COLO668 (cell line): ENCODE measurements around the gene TADA2A.
"Not testable (repeated sequence)": the region's sequence is repeated elsewhere in the genome, so short reads cannot be mapped to it uniquely, and the experiment has no call there.

ENCODE experiments used
- DNase-seq: peaks from one replicate; lab custom pipeline; 2025; ENCODE audit not compliant: unreplicated experiment; lab: John Stamatoyannopoulos, UW

Gene TADA2A

DNA sequence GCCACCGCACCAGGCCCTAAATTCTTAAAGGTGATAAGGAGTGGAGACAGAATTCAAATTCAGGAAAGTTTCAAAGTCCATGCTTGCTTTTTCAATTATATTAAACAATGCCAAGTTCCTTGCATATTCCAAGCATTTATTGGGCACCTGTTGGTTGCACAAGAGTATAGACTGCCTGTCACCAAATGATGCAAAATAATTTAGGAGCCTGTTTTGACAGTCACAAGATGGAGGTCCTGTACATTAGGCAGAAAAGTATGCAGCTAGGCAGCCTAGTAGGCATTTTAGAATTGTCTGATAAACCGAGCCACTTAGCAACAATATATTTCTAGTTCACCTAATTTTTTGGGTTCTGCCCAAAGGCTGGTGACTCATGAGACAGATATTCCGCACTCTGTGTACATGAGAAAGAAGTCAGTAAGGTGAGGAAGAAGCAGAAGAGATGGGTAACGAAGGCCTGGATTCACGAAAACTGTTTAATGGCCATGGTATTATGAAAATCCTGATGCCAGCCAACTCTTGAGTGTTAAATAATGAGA, 7.4 kb upstream of the TADA2A start:
- no peak for DNase-seq

DNA sequence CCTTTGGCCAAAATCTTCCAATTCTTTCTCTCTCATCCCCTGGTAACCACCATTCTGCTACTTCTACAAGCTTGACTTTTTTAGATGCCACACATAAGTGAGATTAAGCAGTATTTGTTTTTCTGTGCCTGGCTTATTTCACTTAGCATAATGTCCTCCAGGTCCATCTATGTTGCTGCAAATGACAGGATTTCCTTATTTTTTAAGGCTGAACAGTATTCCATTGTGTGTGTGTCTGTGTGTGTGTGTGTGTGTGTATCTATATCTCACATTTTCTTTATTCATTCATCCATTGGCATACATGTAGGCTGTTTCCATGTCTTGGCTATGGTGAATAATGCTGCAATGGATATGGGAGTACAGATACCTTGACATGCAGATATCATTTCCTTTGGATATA, 6.2 kb upstream of the TADA2A start:
- DNase-seq = no peak

GRCh38 chr17:37405522-37405921, 1.2 kb upstream of the TADA2A start:
- DNase-seq = peak; percentile 0

- no peak for DNase-seq
These were observed 591 bp upstream of the TADA2A start for GRCh38 chr17:37405955-37406634.

DNA sequence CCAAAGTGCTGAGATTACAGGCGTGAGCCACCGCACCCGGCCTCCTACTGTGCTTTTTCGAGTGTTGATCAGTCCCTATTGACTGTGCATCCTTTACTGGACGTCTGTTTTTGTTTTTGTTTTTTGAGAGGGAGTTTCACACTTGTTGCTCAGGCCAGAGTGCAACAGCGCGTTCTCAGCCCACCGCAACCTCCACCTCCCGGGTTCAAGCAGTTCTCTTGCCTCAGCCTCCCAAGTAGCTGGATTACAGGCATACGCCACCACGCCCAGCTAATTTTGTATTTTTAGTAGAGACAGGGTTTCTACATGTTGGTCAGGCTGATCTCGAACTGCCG, 1.4 kb downstream of the TADA2A start:
- DNase-seq = not testable (repeated sequence)

DNA sequence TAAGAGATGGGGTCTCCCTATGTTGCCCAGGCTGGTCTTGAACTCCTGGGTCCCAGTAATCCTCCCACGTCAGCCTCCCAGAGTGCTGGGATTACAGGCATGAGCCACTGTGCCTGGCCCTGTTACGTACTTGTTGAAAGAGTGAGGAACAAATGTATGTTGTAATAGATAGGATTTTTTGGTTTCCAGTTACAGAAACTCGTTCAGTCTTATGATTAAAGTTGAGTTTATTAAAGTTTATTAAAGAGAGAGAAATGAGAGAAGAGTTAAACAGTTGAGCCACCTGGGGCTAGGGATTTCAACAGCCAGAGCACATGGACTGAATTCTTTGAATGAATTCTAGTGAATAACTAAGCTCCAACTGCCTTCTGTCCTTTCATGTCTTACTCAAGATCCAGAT, 3.7 kb downstream of the TADA2A start:
- DNase-seq = no peak

GRCh38 chr17:37413875-37414519, 7.3 kb downstream of the TADA2A start:
- no peak for DNase-seq

DNA sequence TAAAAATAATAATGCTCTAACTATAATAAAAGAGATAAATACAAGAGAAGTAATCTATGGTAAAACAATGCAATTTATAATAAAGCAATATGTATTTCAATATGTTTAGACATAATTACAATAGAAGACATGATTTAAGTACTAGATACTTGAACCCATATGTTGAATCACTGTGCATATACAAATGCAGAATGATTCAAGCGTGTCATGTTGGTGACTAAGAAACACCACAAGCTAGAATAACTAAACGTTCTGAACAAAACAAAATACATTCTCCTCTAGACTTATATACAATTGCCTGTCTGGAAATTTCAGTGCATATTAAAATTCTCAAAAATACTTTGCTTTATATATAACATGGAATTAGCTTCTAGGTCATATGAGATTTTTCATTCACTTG, 11.2 kb downstream of the TADA2A start:
- no peak for DNase-seq

DNA sequence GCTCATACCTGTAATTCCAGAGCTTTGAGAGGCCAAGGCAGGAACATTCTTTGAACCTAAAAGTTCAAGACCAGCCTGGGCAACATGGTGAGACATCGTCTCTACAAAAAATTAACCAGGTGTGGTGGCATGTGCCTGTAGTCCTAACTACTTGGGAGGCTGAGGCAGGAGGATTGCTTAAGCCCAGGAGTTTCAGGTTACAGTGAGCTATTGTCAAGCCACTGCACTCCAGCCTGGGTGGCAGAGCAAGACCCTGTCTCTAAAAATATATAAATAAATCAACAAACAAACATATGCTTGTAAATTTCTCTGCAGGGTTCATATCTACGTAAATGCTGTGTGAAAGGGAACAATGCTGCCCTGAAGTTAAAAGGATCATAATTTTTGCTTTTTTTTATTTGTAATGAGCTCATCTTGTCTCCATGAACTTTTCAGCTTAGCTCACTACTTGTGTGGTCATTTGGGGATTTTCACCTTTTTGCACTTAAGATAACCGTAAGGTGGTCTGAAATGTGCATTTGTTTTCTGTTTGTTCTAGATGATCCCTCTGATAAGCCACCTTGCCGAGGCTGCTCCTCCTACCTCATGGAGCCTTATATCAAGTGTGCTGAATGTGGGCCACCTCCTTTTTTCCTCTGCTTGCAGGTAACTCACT, 16.4 kb downstream of the TADA2A start:
- no peak for DNase-seq

DNA sequence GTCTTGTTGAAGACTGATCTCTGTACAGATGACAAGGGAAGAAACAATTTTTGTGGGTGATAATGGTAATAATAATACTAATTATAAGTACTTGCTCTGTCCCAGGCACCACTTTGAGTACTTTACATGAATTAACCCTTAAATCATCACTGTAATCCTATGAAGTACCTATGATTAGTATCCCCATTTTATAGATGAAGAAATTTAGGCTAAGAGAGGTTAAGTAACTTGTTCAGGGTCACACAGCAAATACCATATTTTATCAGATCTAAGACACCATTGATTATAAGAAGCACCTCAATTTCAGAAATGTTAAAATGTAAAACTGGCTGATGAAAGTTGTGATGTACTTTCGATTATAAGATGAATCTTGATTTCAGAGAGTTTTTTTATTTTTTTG, 18.6 kb downstream of the TADA2A start:
- DNase-seq = no peak

GRCh38 chr17:37429039-37429438, 22.4 kb downstream of the TADA2A start:
- DNase-seq = no peak

GRCh38 chr17:37429453-37429852, 22.8 kb downstream of the TADA2A start:
- no peak for DNase-seq

DNA sequence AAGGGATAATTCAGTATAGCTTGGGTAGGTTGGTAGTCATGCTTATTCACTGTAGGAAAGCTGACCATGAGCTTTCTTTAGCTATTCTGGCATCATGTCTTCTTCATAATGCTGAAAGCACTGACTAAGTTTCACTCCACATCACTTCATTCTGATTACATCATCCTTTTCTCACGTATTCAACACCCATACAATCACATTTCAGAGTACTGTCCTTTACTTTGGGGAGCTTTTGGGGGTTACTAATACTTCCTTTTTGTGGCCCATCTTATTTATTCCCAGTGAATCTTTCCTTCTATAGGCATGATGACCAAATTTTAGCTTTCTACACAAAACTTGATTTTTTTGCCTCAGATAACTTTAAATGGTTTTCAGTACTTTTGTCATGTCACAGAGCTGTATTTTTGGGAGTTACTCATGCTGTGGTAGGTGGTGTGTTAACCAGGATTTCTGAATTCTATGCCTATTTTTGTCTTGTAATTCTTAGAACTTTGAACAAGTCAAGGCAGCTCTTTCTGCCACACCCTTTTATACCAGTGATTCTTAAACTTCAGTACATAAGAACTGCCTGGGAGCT, 23.5 kb downstream of the TADA2A start:
- no peak for DNase-seq

DNA sequence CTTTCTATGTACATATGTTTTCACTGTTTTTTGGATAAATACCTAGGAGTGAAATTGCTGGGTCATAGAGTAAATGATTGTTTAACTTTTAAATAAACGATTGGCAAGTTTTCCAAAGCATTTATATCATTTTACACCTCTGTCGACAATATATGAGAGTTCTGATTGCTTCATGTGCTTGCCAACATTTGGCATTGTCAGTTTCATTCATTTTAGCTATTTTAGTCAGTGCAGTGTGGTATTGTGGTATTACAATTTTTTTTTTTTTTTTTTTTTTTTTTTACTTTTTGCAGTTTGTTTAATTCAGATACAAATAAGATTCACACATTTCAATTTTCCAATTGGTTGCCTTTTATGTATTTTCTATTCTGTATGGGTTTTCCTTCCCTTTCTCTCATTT, 26.0 kb downstream of the TADA2A start:
- no peak for DNase-seq

DNA sequence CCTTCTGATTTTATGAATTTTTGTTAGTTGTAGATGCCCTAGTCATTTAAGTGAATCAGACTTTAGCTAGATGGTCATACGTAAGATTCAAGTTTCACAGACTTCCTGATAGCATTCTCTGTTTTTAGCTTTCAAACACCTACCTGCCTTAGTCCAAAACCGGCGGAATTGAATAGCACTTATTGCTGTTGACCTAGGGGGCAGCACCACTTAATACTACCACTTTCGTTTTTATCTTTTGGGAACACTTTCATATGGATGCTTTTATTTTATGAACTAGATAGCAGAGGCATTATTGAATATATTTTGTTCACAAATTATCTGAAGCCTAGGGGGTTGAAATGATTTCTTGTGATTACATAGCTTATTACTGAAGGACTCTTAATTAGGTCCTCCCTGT, 31.5 kb downstream of the TADA2A start:
- DNase-seq = no peak

DNA sequence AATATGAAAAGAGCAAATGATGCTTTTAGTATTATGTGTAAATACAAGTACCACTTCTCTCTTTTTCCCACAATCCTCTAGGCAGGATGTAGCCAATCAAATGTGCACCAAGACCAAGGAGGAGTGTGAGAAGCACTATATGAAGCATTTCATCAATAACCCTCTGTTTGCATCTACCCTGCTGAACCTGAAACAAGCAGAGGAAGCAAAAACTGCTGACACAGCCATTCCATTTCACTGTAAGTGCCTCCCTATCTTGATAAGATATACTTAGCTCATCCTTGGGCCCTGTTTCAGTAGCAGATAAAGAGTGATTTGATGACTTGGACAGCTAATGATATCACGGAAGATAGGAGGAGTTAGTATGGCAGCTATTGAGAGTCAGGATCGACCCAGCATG, 33.7 kb downstream of the TADA2A start:
- DNase-seq = no peak

GRCh38 chr17:37441369-37442014, 34.8 kb downstream of the TADA2A start:
- DNase-seq = not testable (repeated sequence)

DNA sequence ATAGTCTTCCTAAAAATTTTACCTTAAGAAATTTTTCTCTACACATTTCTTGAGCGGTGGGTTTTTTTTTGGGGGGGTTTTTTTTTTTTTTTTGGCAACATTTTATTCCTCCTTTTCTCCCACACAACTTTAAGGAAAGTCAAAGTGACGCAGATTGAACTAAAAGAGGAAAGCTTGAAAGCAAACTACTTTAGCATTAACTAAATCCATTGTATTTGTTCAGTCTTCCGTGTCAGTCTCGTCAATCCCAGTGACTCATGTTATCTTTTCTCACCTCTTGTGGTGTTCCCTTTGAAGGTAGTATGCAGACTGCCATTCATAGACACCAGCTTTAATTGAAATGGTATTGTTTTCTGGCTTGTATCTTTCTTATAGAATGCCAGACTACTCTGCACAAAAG, 39.3 kb downstream of the TADA2A start:
- peak; percentile 1 for DNase-seq

DNA sequence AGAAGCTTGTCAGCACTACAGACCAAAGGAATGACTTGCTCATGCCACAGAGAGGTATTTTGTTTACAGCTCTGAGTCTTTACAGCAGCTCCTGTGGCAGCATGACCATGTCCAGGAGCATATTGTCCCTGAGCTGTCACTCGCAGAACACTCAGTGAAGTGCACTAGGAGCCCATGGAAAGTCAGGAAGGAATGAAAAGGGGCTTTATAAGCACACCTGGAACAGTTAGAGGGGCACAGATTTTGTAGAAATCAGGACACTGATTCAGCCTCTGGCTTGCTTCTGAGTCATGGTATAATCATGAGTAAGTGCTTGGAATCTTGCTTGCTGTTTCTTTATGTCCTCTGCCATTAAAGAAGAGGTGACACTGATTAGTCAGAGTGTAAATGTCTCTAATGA, 41.0 kb downstream of the TADA2A start:
- DNase-seq = no peak

DNA sequence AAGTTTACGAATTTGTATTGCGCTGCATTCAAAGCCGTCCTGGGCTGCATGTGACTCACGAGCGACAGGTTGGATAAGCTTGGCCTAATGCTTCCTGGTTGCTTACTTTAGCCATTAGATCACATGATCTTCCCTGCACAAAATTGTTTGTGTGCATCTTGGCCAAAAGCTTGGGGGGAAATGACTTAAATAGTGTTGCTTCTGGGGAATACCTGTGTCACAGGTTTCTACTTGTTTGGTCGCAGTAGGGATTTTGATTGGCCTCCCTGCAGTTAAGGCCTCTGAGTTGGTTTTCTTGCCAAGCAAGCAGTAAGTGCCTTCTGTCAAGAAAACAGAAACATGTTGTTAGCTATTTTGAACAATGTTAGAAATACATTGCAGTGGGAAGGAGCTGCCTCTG, 43.4 kb downstream of the TADA2A start:
- DNase-seq = no peak

- not testable (repeated sequence) for DNase-seq
These were observed 51.1 kb downstream of the TADA2A start for GRCh38 chr17:37457801-37458200.
